DOHH2 (cell line): Measurements from ENCODE around the gene VPS51.

Experiments
- H3F3A ChIP-seq: fragments of 200-600 bp; sonication (generic), shearing (Covaris generic); 2 replicates; pipeline ENCODE4 v1.6.0; 2016; ENCODE audit warnings: antibody characterized with exemption, mild to moderate bottlenecking; ENCODE audit not compliant: control insufficient read depth, insufficient read depth
- H3K27ac ChIP-seq: fragments of 200-600 bp; sonication (generic); 2 replicates; pipeline ENCODE4 v1.5.1; 2014; ENCODE audit warnings: low read depth, mild to moderate bottlenecking, low read length, moderate library complexity
- H3K27me3 ChIP-seq: fragments of 200-600 bp; sonication (generic); 2 replicates; pipeline ENCODE4 v1.6.1; 2014; ENCODE audit warnings: mild to moderate bottlenecking, low read length, mixed read lengths; ENCODE audit not compliant: control insufficient read depth
- H3K36me3 ChIP-seq: fragments of 200-600 bp; sonication (generic); 2 replicates; pipeline ENCODE4 v1.6.1; 2014; ENCODE audit warnings: mild to moderate bottlenecking, low read length, moderate library complexity, mixed read lengths; ENCODE audit not compliant: control insufficient read depth
- H3K4me1 ChIP-seq: fragments of 200-600 bp; sonication (generic); 2 replicates; pipeline ENCODE4 v1.6.1; 2014; ENCODE audit warnings: mild to moderate bottlenecking, low read length, mixed read lengths; ENCODE audit not compliant: control insufficient read depth
- H3K4me2 ChIP-seq: fragments of 200-600 bp; sonication (generic); 2 replicates; pipeline ENCODE4 v1.6.0; 2014; ENCODE audit warnings: mild to moderate bottlenecking, low read length, moderate library complexity
- H3K4me3 ChIP-seq: fragments of 200-600 bp; sonication (generic); 2 replicates; pipeline ENCODE4 v1.5.1; 2014; ENCODE audit warnings: mild to moderate bottlenecking, low read length, mixed read lengths
- H3K79me2 ChIP-seq: fragments of 200-600 bp; sonication (generic); 2 replicates; pipeline ENCODE4 v1.6.1; 2014; ENCODE audit warnings: mild to moderate bottlenecking, low read length, mixed read lengths; ENCODE audit not compliant: control insufficient read depth
- H3K9me2 ChIP-seq: fragments of 200-600 bp; sonication (generic); replicated peaks from 2 replicates; pipeline ENCODE4 v1.6.1; 2014; ENCODE audit warnings: mild to moderate bottlenecking, low read length, mixed read lengths; ENCODE audit not compliant: control insufficient read depth
- H3K9me3 ChIP-seq: fragments of 200-600 bp; sonication (generic); 2 replicates; pipeline ENCODE4 v1.6.1; 2014; ENCODE audit warnings: antibody characterized with exemption, low read length, mixed read lengths; ENCODE audit not compliant: control insufficient read depth, insufficient read depth
- H4K20me1 ChIP-seq: fragments of 200-600 bp; sonication (generic); 2 replicates; pipeline ENCODE4 v1.6.0; 2014; ENCODE audit warnings: low read depth, mild to moderate bottlenecking, antibody characterized with exemption, low read length, moderate library complexity; ENCODE audit not compliant: control insufficient read depth, insufficient read depth
- CTCF ChIP-seq: fragments of 200-600 bp; sonication (generic); IDR thresholded peaks from one replicate; pipeline ENCODE4 v1.5.1; 2014; ENCODE audit warnings: antibody characterized with exemption, mild to moderate bottlenecking, low read depth, low read length; ENCODE audit not compliant: poor library complexity, severe bottlenecking
- EZH2phosphoT487 ChIP-seq: fragments of 200-600 bp; sonication (generic); IDR thresholded peaks from 2 replicates; pipeline ENCODE4 v1.6.1; 2017; ENCODE audit warnings: borderline replicate concordance, mild to moderate bottlenecking, antibody characterized with exemption, low read length, moderate library complexity, mixed read lengths

VPS51 gene

GRCh38 chr11:65159012-65159411 is 63.0 kb downstream of the VPS51 start:
- Histone ChIP-seq H3K9me3 (no peaks in the 10 kb centered on the region), H3K4me2 (peak overlapping the region; percentile 64), H3K27ac (peak overlapping the region; percentile 87), H3K27me3 (no peaks in the 10 kb centered on the region), H3K4me1 (peaks cover 54% of the 10 kb centered on the region), H4K20me1 (no peaks in the 10 kb centered on the region), H3K4me3 (peak overlapping the region; percentile 55), H3K36me3 (no peaks in the 10 kb centered on the region), H3F3A (peaks cover 17% of the 10 kb centered on the region), H3K9me2 (no peaks in the 10 kb centered on the region), H3K79me2 (no peaks in the 10 kb centered on the region)
- no peak for TF ChIP-seq EZH2phosphoT487
- no peak for TF ChIP-seq CTCF

- peaks cover 17% of the 10 kb centered on the region for H3F3A ChIP-seq
Measured at GRCh38 chr11:65160643-65161042, 64.6 kb downstream of the VPS51 start.

More at GRCh38 chr11:65160643-65161042, 64.6 kb downstream of the VPS51 start:
- Histone ChIP-seq H3K27me3 (no peaks in the 10 kb centered on the region), H3K79me2 (no peaks in the 10 kb centered on the region), H4K20me1 (no peaks in the 10 kb centered on the region), H3K4me2 (peak overlapping the region; percentile 64), H3K9me3 (no peaks in the 10 kb centered on the region), H3K9me2 (no peaks in the 10 kb centered on the region), H3K4me3 (no peak overlapping the region), H3K27ac (peak overlapping the region; percentile 87), H3K4me1 (peaks cover 54% of the 10 kb centered on the region), H3K36me3 (no peaks in the 10 kb centered on the region)
- TF ChIP-seq CTCF (no peak), EZH2phosphoT487 (no peak)
